ENCODE results near the gene PPP1CA.

The PPP1CA gene

DNA sequence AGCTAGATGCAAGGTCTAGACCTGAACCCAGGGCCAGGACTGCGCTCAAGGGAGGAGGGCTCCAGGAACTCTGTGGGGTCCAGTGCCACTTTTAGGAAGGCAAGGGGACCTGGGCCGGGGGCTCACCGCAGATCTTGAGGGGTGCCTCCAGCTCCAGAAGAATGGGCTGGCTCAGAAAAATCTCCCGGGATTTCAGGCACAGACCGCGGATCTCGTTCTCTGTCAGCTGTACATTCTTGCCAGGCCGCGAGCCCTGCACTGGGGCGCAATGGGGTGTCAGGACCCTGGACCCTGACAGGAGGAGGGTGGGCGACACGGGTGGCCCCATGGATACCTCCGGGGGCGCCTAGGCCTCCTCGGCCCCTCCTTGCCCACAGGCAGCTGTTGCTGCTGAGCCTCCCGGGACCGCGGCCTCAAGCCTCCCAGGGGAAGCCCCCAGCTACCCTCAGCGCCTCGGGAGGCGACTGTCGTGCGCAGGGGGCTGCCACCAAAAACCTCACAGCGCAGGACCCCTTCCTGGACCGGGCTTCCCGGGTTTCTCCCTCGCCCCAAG lies 640 bp downstream of the PPP1CA start:
- DNase-seq, result no peak

DNA sequence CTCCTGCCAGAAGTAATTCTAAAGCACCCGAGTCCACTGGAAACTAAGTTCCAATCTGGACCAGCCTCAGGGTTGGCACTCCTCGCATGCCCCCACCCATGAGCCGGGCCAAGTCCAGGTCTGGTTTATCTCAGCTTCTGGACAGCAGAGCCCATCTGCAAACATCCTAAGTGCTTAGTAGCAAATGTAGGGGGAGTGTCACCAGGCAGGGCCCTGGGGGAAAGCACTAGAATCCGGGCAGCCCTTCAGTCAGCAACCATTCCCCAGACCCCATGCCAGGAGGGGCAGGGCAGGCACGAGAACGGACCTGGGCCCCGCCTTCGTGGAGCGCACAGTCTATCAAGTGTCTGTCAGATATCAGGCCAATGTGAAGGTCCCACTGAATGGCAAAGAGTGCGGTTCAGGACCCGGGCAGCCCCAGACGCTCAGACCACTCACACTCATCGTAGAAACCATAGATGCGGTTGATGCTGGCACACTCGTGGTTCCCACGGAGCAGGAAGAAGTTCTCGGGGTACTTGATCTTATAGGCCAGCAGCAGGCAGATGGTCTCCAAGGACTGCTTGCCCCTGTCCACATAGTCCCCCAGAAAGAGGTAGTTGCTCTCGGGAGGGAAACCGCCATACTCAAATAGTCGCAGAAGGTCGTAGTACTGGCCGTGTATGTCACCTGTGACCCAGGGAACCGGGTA lies 1.3 kb downstream of the PPP1CA start:
- no peak for DNase-seq

DNA sequence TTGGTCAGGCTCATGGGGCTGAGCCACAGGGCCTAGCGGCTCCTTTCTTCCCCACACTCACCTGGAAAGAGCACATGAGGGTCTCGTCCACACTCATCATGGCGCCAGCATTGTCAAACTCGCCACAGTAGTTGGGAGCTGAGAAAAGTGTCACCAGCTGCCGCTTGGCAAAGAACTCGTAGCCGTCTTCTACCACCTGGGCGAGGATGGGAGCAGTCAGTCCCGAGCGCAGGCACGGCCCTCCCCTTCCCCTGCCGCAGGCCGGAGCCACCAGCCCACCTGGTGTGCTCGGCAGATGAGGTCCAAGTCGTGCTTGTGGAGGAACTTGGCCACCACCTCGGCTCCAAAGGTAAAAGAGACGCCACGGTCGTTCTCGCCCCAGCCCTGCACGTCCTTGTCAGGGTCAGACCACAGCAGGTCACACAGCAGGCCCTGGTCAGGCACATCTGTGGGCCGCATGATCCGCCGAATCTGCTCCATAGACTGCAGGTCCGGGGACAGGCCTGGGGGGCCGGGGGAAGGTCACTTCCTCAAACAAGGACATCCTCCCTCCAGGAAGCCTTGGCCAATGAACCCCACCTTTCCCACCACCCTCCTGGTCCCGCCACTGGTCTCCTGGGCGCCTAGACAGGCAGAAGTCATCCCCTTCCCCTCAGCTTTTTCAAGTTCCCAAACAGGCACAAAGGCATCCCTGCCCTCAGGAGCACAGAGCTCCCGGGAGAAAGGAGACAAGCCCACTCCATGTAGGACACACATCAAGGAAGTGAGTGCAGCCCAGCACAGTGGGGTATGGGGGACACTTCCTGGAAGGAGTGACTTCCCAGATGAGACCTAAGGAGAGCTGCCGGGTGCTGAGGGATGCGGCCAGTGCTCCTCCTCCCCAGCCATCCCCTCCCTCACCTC lies 2.7 kb downstream of the PPP1CA start:
- DNase-seq, result no peak

DNA sequence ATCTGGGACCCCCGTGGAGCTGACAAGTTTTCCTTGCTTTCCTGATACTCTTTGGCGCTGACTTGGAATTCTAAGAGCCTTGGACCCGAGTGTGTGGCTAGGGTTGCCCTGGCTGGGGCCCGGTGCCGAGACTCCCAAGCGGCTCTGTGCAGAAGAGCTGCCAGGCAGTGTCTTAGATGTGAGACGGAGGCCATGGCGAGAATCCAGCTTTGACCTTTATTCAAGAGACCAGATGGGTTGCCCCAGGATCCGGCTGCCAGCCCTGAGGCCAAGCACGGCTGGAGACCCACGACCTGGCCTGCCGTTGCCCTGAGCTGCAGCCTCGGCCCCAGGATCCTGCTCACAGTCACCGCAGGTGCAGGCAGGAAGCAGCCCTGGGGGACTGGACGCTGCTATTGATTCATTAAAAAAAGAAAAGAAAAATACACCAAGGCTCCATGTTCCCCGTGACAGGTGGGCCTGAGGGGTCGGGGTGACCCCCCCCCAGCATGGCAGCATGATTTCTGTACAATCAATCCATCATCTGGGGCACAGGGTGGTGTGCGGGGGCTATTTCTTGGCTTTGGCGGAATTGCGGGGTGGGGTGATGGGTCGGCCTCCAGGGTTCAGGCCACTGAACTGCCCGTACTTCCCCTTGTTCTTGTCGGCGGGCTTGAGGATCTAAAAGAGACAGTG lies 3.5 kb downstream of the PPP1CA start:
- no peak for DNase-seq

DNA sequence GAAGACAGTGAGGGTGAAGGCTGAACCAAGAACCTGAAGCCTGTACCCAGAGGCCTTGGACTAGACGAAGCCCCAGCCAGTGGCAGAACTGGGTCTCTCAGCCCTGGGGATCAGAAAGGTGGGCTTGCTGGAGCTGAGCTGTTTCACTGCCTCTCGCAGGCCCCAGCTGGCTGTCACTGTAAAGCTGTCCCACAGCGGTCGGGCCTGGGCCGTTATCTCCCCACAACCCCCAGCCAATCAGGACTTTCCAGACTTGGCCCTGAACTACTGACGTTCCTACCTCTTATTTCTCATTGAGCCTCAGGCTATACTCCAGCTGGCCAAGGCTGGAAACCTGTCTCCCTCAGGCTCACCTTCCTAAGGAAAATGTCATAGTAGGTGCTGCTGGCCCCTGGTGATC lies 4.1 kb downstream of the PPP1CA start:
- DNase-seq, result no peak

DNA sequence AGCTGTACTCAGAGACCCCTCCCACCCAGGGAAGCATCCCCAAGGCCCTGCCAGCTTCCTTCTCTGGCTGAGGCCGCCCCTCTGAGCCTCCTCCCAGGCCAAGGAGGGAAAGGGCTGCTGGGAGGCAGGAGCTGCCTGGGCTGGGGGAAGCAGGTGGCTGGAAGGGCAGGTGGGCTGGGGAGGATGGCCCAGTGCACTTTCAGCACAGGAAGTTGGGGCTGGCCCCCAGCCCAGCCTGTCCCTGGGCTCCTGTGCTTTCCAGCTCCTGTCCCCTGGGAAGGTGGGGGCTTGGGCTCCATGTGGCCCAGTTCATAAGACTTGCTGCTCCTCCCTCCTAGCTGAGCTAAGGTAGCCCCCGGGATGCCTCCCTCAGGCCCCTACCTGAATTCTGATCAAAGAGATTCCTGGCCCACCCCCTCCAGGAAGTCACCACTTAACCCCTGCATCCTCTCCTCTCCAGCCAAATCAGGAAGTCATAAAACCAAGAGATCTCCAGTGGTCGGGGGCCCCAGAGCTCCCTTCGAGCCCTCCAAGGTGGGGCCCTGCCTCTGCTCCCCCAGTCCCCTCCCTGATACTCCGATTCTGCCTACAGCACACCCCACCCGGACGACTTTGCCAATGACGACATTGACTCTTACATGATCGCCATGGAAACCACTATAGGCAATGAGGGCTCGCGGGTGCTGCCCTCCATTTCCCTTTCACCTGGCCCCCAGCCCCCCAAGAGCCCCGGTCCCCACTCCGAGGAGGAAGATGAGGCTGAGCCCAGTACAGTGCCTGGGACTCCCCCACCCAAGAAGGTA lies 4.9 kb downstream of the PPP1CA start:
- DNase-seq, result no peak

DNA sequence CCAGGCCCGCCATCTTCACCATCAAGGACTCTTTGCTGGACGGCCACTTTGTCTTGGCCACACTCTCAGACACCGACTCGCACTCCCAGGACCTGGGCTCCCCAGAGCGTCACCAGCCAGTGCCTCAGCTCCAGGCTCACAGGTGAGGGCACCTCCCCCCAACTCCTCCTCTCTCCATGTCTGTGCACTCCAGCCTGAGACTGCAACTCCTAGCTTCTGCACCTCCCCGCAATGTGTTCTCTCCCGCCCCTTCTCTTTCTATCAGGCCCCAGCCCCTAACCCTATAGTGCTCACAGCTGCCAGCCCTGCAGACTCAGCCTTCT lies 5.4 kb downstream of the PPP1CA start:
- DNase-seq, result no peak

DNA sequence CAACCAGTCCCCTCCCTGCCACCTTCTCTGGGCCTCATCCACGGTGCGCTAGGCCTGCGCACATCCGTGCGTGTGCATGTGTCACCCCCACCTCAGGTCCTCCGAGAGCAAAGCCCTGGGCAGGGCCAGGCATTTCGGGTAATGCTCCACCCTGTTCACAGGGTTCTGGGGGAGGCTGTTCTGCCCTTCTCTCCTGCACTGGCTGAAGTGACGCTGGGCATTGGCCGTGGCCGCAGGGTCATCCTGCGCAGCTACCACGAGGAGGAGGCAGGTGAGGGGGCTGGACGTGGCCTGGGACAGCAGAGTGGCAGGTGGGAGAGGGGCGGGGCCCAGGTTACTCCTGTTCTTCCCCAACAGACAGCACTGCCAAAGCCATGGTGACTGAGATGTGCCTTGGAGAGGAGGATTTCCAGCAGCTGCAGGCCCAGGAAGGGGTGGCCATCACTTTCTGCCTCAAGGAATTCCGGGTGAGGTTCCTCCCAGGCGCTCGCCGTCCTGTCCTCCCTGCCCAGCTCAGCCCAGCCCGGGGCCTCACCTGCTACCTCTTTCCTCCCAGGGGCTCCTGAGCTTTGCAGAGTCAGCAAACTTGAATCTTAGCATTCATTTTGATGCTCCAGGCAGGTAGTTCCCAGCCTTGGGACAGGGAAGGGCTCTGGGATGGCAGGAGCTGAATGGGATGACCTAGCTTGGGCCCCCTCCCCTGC lies 6.0 kb downstream of the PPP1CA start:
- no peak for DNase-seq

DNA sequence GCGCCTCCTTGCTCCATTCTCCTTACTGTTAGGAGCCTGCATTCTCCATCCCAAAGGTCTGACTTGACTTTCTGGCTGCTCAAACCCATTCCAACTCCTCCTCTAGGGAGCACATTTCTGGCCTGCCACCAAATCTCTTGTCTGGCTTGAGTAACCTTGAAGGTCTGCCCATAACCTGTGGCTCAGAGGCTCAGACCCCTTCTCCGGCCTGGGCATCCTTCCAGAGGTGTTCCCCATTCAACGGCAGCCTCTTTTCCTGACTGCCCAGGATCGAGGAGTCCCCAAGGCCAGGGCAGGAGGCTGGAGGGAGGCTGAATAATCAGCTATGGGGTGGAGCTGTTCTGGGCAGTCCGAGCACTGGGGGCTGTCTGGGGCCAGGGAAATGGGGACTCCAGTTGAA lies 7.7 kb downstream of the PPP1CA start:
- DNase-seq, result no peak

DNA sequence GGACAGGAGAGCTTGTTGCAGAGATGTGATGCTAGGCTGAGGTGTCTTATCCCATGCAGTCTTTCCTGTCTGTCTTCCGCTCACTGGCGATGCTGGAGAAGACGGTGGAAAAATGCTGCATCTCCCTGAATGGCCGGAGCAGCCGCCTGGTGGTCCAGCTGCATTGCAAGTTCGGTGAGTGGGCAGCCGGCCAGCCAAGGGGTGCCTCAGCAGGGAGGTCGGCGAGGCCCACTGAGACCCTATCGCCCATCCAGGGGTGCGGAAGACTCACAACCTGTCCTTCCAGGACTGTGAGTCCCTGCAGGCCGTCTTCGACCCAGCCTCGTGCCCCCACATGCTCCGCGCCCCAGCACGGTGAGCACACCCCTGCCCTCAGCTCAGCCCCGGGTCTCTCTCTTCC lies 8.2 kb downstream of the PPP1CA start:
- no peak for DNase-seq

DNA sequence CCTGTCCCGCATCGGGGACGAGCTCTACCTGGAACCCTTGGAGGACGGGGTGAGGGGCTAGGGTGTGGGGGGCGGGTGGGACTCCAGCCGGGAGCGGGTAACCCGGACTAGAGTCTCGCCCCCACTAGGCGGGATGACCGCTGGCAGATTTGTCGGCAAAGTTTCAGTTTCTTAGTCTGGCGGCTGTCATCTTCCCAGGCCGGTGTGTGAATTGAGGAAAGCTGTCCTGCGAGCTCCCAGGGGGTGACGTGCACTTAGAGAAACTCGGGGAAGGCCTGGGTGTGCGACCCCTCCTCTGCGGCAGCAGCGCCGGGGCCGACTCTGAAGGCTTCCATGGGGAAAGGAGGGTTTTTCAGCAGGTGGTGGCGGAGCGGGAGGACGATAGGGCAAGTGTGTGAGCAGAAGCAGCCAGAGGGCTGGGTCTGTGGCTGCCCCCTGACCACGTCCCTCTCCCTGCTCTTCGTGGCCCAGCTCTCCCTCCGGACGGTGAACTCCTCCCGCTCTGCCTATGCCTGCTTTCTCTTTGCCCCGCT lies 9.4 kb downstream of the PPP1CA start:
- DNase-seq, result no peak

DNA sequence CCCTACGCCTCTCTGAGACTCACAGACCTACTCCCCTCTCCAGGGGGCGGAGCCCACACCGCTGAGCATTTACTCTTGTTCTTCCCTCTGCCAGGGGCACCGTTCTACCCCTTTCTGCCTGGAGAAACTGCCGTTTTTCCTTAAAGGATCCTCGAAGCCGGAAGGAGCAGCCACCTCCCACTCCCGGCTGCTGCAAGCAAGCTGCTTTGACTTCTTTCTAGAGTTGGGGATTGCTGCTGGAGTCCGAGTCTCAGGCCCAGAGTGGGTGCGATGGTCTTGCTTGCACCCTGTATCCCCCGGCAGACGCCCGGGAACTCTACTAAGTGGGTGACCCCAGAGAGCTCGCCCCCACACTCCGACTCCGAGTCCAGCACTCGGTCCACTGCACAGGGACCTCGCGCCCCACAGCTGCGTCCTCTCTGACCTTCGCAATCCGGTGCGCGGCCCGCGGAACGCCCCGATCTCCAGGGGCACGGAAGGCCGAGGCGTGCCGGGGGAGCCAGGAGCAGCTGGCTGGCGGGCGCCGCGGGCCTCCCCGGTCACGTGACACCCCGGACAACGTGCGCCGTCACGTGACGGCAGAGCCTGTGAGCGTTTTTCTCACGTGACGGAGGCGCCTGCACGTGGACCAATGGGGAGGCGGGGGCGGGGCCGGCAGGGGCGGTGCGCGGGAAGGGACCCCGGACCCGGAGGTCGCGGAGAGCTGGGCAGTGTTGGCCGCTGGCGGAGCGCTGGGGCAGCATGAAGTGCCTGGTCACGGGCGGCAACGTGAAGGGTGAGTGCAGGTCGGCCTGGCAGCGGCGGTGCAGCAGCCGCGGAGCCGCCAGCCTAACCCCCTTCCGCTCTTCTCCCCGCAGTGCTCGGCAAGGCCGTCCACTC lies 10.1 kb downstream of the PPP1CA start, which contains the start of gene RAD9A:
Gene RAD9A, plus strand, starts transcription at position 683 of the 879 bp plus-strand sequence. Its CDS starts 59 bp downstream, at position 742.
- DNase-seq, result peak; percentile 83

DNA sequence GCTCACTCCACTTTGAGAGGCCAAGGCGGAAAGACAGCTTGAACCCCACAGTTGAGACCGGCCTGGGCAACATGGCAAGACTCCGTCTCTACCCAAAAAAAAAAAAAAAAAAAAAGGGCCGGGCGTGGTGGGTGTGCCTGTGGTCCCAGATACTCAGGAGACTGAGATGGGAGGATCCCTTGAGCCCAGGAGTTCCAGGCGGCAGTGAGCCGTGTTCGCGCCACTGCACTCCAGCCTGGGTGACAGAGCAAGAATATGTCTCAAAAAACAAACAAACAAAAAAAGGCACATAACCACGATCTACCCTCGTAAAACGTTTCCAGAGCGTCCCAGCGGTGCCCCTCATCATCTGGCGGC lies 10.7 kb downstream of the PPP1CA start:
- DNase-seq, result no peak

DNA sequence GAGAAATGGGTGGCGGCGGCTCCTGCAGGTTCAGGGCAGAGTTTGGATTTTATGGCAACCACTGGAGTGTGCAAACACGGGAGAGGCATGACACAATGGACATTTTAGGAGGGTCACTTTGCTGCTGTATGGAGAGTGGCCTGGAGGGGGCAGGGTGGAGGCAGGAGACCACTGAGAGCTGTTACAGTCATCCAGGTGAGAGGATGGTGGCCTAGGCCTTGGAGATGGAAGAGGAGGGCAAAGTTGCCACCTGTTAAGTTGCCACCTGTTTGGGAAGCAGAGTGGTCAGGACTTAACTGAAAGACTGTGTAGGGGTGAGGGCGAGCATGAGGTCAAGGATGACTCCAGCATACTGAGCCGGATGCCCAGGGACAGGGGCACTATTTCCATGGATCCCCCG lies 12.2 kb downstream of the PPP1CA start:
- no peak for DNase-seq

DNA sequence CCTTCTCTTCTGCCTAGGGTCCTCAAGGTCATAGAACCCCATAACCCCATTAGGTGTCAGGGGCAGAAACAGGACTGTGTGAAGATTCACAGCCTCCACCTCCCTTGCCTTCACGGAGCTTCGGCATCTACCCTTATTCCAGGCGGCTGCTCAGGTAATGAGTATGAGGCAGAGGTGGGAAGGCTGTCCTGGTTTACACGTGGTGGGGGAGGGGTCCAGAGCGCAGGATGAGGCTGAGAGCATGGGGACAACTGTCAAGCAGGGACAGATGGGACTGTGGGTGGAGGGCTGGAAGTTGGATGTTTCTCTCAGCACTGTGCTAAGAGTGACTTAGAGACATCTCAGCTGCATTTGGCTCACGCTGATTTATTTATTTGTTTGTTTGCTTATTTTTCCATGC lies 14.1 kb downstream of the PPP1CA start:
- DNase-seq, result no peak

DNA sequence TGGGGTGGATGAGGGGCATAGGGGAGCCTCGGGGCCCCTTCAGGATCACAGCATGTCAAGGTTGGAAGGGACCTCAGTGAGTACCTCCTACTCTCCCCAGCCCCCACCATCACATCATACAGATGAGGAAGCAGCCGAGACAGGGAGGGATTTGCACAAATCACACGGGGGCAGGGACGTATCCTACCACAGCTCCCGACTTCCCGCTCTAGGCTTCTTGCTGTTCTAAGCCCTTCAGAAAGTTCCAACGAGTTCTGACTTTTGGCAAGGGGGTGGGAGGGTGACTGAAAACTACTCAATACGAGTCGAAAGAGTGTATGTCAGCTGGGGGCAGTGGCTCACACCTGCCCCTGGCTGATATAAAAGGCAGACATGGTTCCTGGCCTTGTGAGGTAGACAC lies 14.6 kb downstream of the PPP1CA start:
- no peak for DNase-seq

DNA sequence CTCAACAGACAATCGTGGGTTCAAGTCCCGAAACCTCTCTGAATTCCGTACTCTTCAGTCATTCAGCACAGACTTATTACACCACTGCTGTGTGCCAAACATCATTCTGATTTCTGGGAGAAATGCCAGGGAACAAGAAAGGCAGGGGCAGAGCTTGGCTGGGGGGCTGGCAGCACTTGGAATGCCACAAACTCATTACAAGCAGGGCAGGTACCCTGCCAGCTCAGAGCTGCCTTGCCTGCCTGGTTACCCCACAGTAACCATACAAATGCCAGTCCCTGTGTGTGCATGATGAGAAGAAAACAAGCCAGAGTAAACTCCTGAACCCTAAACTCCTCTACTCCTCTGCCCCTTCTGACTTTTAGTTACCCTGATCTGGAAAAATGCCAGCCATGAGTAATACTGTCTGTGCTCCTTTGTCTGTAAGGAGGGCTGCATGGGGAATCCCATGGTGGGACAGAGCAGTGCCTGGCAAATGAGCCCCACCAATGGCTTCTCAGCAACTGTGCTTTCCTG lies 16.7 kb downstream of the PPP1CA start:
- DNase-seq, result no peak

DNA sequence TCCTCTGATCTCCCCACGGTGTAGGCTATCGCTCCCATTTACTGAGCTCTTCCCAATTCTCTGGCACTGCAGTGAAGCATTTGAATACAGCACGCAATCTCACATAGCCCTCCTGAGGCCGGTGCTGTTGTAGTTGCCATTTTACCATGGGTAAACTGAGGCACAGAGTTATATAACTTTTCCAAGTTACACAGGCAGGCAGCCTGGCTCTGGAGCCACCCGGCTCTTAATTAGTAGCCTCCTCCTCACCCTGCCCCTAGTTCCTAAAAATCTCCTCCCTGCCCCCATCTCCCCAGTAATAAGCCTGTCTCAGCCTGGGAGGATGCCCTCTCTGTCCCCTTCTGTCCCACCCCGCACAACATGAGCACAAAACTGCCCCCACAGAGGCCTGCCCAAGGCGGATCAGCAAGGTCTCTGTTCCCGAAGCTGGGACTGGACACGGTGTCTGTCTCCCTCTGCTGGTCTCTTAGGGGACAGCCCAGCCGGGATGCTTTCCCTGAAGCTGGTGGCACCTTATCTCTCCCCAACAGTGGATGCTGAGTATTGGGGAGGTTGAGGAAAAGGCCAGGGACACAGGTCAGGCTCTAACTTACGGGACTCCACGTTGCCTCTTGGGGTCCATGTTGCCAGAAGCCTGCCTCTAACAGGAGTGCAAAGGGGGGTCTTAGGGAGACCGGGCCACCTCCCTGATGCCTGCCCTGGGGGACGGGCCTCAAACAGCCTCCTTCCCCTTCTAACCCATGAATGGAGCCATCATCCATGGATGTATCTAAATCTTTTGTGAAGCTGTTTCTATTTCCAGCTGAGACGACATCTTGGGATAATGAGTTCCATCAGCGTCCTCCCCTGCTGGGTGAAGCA lies 19.2 kb downstream of the PPP1CA start:
- peak; percentile 23 for DNase-seq

DNA sequence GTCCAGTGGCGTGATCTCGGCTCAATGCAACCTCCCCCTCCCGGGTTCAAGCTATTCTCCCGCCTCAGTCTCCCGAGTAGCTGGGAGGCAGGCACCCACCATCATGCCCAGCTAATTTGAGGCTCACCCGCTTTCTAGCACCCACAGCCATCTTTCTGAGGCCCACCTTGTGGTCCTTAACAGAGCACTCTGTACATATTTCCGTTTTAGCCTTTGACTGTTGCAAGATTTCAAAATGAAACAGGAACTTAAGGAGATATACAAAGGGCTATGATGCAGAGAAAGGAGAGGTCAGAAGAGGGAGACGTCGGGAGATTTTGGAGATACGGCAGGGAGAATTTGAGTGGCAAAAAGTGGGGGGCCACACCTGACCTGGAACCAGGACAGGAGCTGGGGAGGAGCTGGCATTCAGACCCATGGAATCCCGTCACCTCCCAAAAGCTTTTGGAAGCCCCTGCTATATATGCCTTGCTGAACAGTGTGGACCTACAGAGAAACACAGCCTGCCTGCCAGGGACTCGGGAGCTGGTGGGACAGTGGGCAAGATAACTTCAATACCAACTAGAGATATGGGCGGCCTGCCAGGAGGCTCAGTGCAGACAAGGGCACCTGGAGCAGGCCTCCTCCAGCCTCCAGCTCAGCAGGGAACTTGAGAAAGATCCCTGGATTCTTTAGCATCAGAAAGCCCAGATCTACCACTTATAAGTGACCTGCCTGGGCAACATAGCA lies 20.2 kb downstream of the PPP1CA start:
- DNase-seq, result no peak
